KOPT-K1 (cell line): Measurements from ENCODE around the gene CNNM1.

Source experiments
- H3K27ac ChIP-seq: fragments of 200-600 bp; sonication (generic); 2 replicates; pipeline ENCODE4 v1.5.1; 2016; ENCODE audit warnings: antibody characterized with exemption, mild to moderate bottlenecking, low read depth, low read length; ENCODE audit not compliant: poor library complexity, severe bottlenecking
- H3K36me3 ChIP-seq: fragments of 200-600 bp; sonication (generic); 2 replicates; pipeline ENCODE4 v1.5.1; 2017; ENCODE audit warnings: antibody characterized with exemption, mild to moderate bottlenecking, low read length, moderate library complexity; ENCODE audit not compliant: insufficient read depth
- H3K9me3 ChIP-seq: fragments of 200-600 bp; sonication (generic); 2 replicates; pipeline ENCODE4 v1.5.1; 2017; ENCODE audit warnings: antibody characterized with exemption, low read length, mild to moderate bottlenecking; ENCODE audit not compliant: insufficient read depth, poor library complexity, severe bottlenecking

CNNM1 gene

GRCh38 chr10:99430451-99431189 is 101.5 kb downstream of the CNNM1 start, which contains the start of gene GOT1:
GOT1 (minus strand) TSS chr10:99430624; CDS start chr10:99430565, 59 bp downstream.
- H3K27ac ChIP-seq, result peak within 1 kb of the TSS; percentile 65
- no peaks in the 10 kb centered on the region for H3K9me3 ChIP-seq
- H3K36me3 ChIP-seq, result peaks cover 1% of the 10 kb centered on the region; the same call in 1 of the 2 replicates

- peak overlapping the region; percentile 65 for H3K27ac ChIP-seq
- H3K36me3 ChIP-seq, result no peaks in the 10 kb centered on the region
- H3K9me3 ChIP-seq, result no peaks in the 10 kb centered on the region
These were observed 102.1 kb downstream of the CNNM1 start for GRCh38 chr10:99431190-99431760.

GRCh38 chr10:99432047-99432446 is 102.9 kb downstream of the CNNM1 start:
- H3K36me3 ChIP-seq, result no peaks in the 10 kb centered on the region
- H3K9me3 ChIP-seq, result no peaks in the 10 kb centered on the region
- H3K27ac ChIP-seq, result no peak overlapping the region

- Histone ChIP-seq H3K27ac (no peak overlapping the region), H3K9me3 (no peaks in the 10 kb centered on the region), H3K36me3 (peaks cover 5% of the 10 kb centered on the region)
These were observed 103.7 kb downstream of the CNNM1 start for GRCh38 chr10:99432881-99433280.

GRCh38 chr10:99433378-99434020 is 104.3 kb downstream of the CNNM1 start:
- Histone ChIP-seq H3K36me3 (peaks cover 5% of the 10 kb centered on the region), H3K9me3 (no peaks in the 10 kb centered on the region), H3K27ac (no peak overlapping the region)

- peaks cover 5% of the 10 kb centered on the region for H3K36me3 ChIP-seq
- H3K9me3 ChIP-seq, result no peaks in the 10 kb centered on the region
- H3K27ac ChIP-seq, result no peak overlapping the region
These were observed 107.0 kb downstream of the CNNM1 start for GRCh38 chr10:99435986-99436638.

GRCh38 chr10:99438890-99439289 is 109.7 kb downstream of the CNNM1 start:
- Histone ChIP-seq H3K27ac (no peak overlapping the region), H3K9me3 (no peaks in the 10 kb centered on the region), H3K36me3 (peaks cover 5% of the 10 kb centered on the region)

GRCh38 chr10:99442394-99442793 is 113.2 kb downstream of the CNNM1 start:
- Histone ChIP-seq H3K36me3 (peaks cover 4% of the 10 kb centered on the region), H3K27ac (no peak overlapping the region), H3K9me3 (no peaks in the 10 kb centered on the region)

- Histone ChIP-seq H3K27ac (no peak overlapping the region), H3K9me3 (no peaks in the 10 kb centered on the region), H3K36me3 (no peaks in the 10 kb centered on the region)
These were observed 114.3 kb downstream of the CNNM1 start for GRCh38 chr10:99443500-99443899.
